GM10266 (cell line): Measurements from ENCODE around the gene POR.

Experiments used
- DNase-seq: peaks from one replicate; pipeline ENCODE4 v3.0.0; 2012; ENCODE audit errors: extremely low spot score
- CTCF ChIP-seq: IDR thresholded peaks from 2 replicates; pipeline ENCODE4 v1.5.1; 2012; ENCODE audit warnings: mild to moderate bottlenecking, low read depth; ENCODE audit not compliant: control insufficient read depth, insufficient read depth; ENCODE audit errors: missing control alignments

The POR gene

GRCh38 chr7:75913437-75913836 is 1.5 kb upstream of the POR start:
- no peak for TF ChIP-seq CTCF
- DNase-seq: no peak

DNA sequence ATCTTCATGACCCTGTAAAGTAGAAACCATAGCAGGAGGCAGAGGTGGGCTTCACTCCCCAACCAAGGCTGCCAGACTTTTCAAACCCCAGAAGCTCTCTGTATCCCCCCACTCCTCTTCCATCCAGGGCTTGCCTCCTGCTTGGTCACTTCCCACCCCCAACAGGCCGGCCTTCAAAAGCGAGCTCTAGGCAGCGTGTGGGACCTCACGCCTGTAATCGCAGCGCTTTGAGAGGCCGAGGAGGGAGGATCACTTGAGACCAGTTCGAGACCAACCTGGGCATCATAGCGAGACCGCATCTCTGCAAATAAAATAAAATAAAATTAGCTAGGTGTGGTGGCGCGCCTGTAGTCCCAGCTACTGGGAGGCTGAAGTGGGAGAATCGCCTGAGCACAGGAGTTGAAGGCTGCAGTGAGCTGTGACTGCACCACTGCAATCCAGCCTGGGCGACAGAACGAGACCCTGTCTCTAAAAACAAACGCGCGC is 743 bp upstream of the POR start:
- TF ChIP-seq CTCF: no peak
- no peak for DNase-seq

- peak; percentile 48 for DNase-seq
- TF ChIP-seq CTCF: no peak
Observed at GRCh38 chr7:75915416-75916156, 631 bp downstream of the POR start.

DNA sequence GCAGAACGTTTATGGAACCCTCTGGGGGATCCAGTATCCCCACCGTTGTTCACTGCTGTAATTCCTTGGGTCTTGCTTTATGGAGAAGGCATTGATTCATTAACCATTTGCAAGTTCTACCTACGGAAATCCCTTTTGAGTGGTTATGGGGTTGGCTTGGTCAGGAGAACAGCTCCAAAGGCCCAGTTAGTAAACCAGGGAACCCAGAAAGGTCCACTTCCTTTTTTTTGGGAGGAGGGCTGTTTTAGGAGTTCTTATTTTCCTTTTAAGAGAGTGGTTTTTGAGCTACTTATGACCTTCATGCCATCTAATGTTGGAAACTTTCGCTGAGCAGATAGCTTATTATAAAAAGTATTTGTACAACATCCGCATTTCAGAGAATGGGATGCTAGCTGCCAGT is 1.3 kb downstream of the POR start:
- no peak for DNase-seq
- no peak for TF ChIP-seq CTCF

- no peak for DNase-seq
- no peak for TF ChIP-seq CTCF
Observed at GRCh38 chr7:75916685-75917634, 2.0 kb downstream of the POR start.

DNA sequence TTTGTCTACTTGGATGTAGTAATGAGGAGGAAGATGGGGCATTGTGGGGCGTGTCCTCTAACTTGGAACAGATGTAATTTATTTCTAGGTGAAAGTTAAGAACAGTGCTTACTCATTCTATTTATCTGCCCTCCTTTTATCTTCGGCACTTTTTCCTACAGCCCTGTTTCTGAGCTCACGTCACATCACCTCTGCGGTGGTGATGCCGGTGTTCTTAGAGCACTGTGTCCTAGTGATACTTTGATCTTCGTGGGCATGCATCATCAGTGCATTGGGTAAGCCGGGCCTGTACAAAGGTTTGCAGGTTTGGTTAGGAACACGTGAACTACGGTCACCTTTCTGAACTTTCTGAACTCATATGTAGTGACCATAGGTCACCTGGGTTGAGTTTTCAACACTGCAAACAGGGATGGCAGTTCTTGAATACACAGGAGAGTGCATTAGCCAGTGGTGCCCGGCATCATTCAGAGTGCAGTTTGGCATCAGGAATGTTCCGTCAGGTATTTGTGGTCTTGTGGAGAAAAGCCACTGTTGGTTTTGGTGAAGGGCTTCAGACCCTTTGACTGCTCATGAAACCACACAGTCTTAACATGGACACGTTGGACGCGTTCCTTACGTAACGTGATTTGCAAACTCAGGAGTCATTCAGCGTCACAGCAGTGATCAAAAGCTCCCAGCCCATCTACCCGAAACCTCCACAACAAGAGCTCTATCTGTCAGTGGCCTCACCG is 5.6 kb downstream of the POR start:
- no peak for TF ChIP-seq CTCF
- no peak for DNase-seq
